HUES48 (cell line): Measurements from ENCODE around the gene DGKH.
"Not testable (repeated sequence)": the region's sequence is repeated elsewhere in the genome, so short reads cannot be mapped to it uniquely, and the experiment has no call there.

ENCODE experiments used
- H3K27ac ChIP-seq: one replicate; pipeline ENCODE4 v1.7.0; 2013; ENCODE audit warnings: low read depth, low read length, inconsistent platforms
- H3K27me3 ChIP-seq: 2 replicates; pipeline ENCODE4 v1.6.1; 2013; ENCODE audit warnings: mild to moderate bottlenecking, low read length; ENCODE audit not compliant: control insufficient read depth, insufficient read depth
- H3K36me3 ChIP-seq: 2 replicates; pipeline ENCODE4 v1.6.1; 2013; ENCODE audit warnings: low read length; ENCODE audit not compliant: control insufficient read depth, insufficient read depth
- H3K4me1 ChIP-seq: 2 replicates; pipeline ENCODE4 v1.6.1; 2013; ENCODE audit warnings: mild to moderate bottlenecking, low read length; ENCODE audit not compliant: control insufficient read depth, insufficient read depth
- H3K4me3 ChIP-seq: 2 replicates; pipeline ENCODE4 v1.5.1; 2013; ENCODE audit warnings: mild to moderate bottlenecking, low read depth, low read length
- H3K9ac ChIP-seq: 2 replicates; pipeline ENCODE4 v1.6.1; 2013; ENCODE audit warnings: mild to moderate bottlenecking, low read depth, low read length, moderate library complexity
- H3K9me3 ChIP-seq: 2 replicates; pipeline ENCODE4 v1.6.1; 2013; ENCODE audit warnings: low read length; ENCODE audit not compliant: control insufficient read depth, insufficient read depth

The DGKH gene

GRCh38 chr13:42056583-42056982 lies 8.1 kb downstream of the DGKH start:
- H3K27ac ChIP-seq = no peak overlapping the region
- no peaks in the 10 kb centered on the region for H3K4me1 ChIP-seq
- H3K9ac ChIP-seq = no peak overlapping the region
- H3K27me3 ChIP-seq = no peaks in the 10 kb centered on the region
- no peak overlapping the region for H3K4me3 ChIP-seq
- H3K9me3 ChIP-seq = no peaks in the 10 kb centered on the region
- H3K36me3 ChIP-seq = no peaks in the 10 kb centered on the region

GRCh38 chr13:42057918-42058530 lies 9.6 kb downstream of the DGKH start:
- H3K4me1 ChIP-seq = no peaks in the 10 kb centered on the region
- H3K9ac ChIP-seq = no peak overlapping the region
- no peaks in the 10 kb centered on the region for H3K9me3 ChIP-seq
- no peaks in the 10 kb centered on the region for H3K27me3 ChIP-seq
- no peaks in the 10 kb centered on the region for H3K36me3 ChIP-seq
- no peak overlapping the region for H3K4me3 ChIP-seq
- H3K27ac ChIP-seq = no peak overlapping the region

- H3K4me1 ChIP-seq = no peaks in the 10 kb centered on the region
- no peak overlapping the region for H3K27ac ChIP-seq
- no peaks in the 10 kb centered on the region for H3K27me3 ChIP-seq
- no peak overlapping the region for H3K4me3 ChIP-seq
- no peaks in the 10 kb centered on the region for H3K9me3 ChIP-seq
- H3K36me3 ChIP-seq = no peaks in the 10 kb centered on the region
- H3K9ac ChIP-seq = no peak overlapping the region
Measured at GRCh38 chr13:42061943-42062342, 13.5 kb downstream of the DGKH start.

- H3K36me3 ChIP-seq = no peaks in the 10 kb centered on the region
Measured at GRCh38 chr13:42063105-42063504, 14.7 kb downstream of the DGKH start.

GRCh38 chr13:42064259-42064658 lies 15.8 kb downstream of the DGKH start:
- Histone ChIP-seq H3K4me1 (no peaks in the 10 kb centered on the region), H3K27ac (no peak overlapping the region), H3K36me3 (no peaks in the 10 kb centered on the region), H3K27me3 (no peaks in the 10 kb centered on the region), H3K9me3 (no peaks in the 10 kb centered on the region), H3K9ac (no peak overlapping the region), H3K4me3 (no peak overlapping the region)

More at GRCh38 chr13:42063105-42063504, 14.7 kb downstream of the DGKH start:
- Histone ChIP-seq H3K27me3 (no peaks in the 10 kb centered on the region), H3K4me3 (no peak overlapping the region), H3K9ac (no peak overlapping the region), H3K27ac (no peak overlapping the region), H3K9me3 (no peaks in the 10 kb centered on the region), H3K4me1 (no peaks in the 10 kb centered on the region)

GRCh38 chr13:42064966-42065365 lies 16.5 kb downstream of the DGKH start:
- Histone ChIP-seq H3K4me3 (no peak overlapping the region), H3K36me3 (no peaks in the 10 kb centered on the region), H3K9me3 (no peaks in the 10 kb centered on the region), H3K27ac (no peak overlapping the region), H3K27me3 (no peaks in the 10 kb centered on the region), H3K4me1 (no peaks in the 10 kb centered on the region), H3K9ac (no peak overlapping the region)

- Histone ChIP-seq H3K27ac (no peak overlapping the region), H3K9ac (no peak overlapping the region), H3K9me3 (no peaks in the 10 kb centered on the region), H3K36me3 (no peaks in the 10 kb centered on the region), H3K4me3 (no peak overlapping the region), H3K27me3 (no peaks in the 10 kb centered on the region), H3K4me1 (no peaks in the 10 kb centered on the region)
Measured at GRCh38 chr13:42065414-42065813, 17.0 kb downstream of the DGKH start.

GRCh38 chr13:42066542-42066941 lies 18.1 kb downstream of the DGKH start:
- Histone ChIP-seq H3K27me3 (no peaks in the 10 kb centered on the region), H3K27ac (no peak overlapping the region), H3K4me3 (no peak overlapping the region), H3K9ac (no peak overlapping the region), H3K36me3 (no peaks in the 10 kb centered on the region), H3K9me3 (no peaks in the 10 kb centered on the region), H3K4me1 (no peaks in the 10 kb centered on the region)

- Histone ChIP-seq H3K36me3 (no peaks in the 10 kb centered on the region), H3K27ac (no peak overlapping the region)
Measured at GRCh38 chr13:42068886-42069285, 20.4 kb downstream of the DGKH start.

GRCh38 chr13:42070599-42070998 lies 22.2 kb downstream of the DGKH start:
- not testable (repeated sequence) for H3K9me3 ChIP-seq, H3K36me3 ChIP-seq, H3K27me3 ChIP-seq, H3K9ac ChIP-seq, H3K27ac ChIP-seq, H3K4me3 ChIP-seq, H3K4me1 ChIP-seq

More at GRCh38 chr13:42068886-42069285, 20.4 kb downstream of the DGKH start:
- no peak overlapping the region for H3K9ac ChIP-seq
- no peaks in the 10 kb centered on the region for H3K9me3 ChIP-seq
- H3K4me3 ChIP-seq = no peak overlapping the region
- no peaks in the 10 kb centered on the region for H3K4me1 ChIP-seq
- H3K27me3 ChIP-seq = no peaks in the 10 kb centered on the region

- H3K4me1 ChIP-seq, H3K9ac ChIP-seq, H3K9me3 ChIP-seq, H3K36me3 ChIP-seq, H3K27me3 ChIP-seq, H3K27ac ChIP-seq, H3K4me3 ChIP-seq: not testable (repeated sequence)
Measured at GRCh38 chr13:42071179-42071578, 22.7 kb downstream of the DGKH start.
